CD4-positive, alpha-beta memory T cell (primary cell): Measurements from ENCODE around the gene OR10X1. TPM values are rescaled to one million over a fixed set of nuclear protein-coding genes. Genes with fewer than 3 reads are reported as not detected.

Experiments
- CTCF ChIA-PET: fragments of 350-600 bp; sonication (Branson Sonifier 250); formaldehyde crosslinking; loops from one replicate; lab custom pipeline; 2021; ENCODE audit warnings: inconsistent platforms; ENCODE audit not compliant: partially characterized antibody; lab: Charles Lee
- POLR2A ChIA-PET: fragments of 350-600 bp; sonication (Branson Sonifier 250); formaldehyde crosslinking; loops from one replicate; lab custom pipeline; 2021; ENCODE audit not compliant: partially characterized antibody; lab: Charles Lee
- DNase-seq, 5 donors: peaks; one replicate each; pipeline versions ENCODE4 v3.0.0 to v3.0.0-alpha.2; 2020 to 2022; ENCODE audit warnings: mixed read lengths in 1 of 5
- H3K27ac ChIP-seq: one replicate; pipeline ENCODE4 v1.7.0; 2013; ENCODE audit warnings: low read depth, low read length
- H3K27me3 ChIP-seq: 2 replicates; pipeline ENCODE4 v1.7.0; 2013; ENCODE audit warnings: mild to moderate bottlenecking, low read length, moderate library complexity; ENCODE audit not compliant: insufficient read depth
- H3K36me3 ChIP-seq: 2 replicates; pipeline ENCODE4 v1.7.0; 2013; ENCODE audit warnings: mild to moderate bottlenecking, low read length, moderate library complexity; ENCODE audit not compliant: insufficient read depth
- H3K4me1 ChIP-seq: 2 replicates; pipeline ENCODE4 v1.7.0; 2013; ENCODE audit warnings: mild to moderate bottlenecking, low read length, moderate library complexity; ENCODE audit not compliant: insufficient read depth
- H3K4me3 ChIP-seq, 2 donors: one replicate each; pipeline ENCODE4 v1.7.0; 2013; ENCODE audit warnings: low read length in 2 of 2, mild to moderate bottlenecking in 1 of 2
- H3K9me3 ChIP-seq, 2 donors: one replicate each; pipeline ENCODE4 v1.7.0; 2013; ENCODE audit warnings: low read length in 2 of 2, control low read depth in 1 of 2; ENCODE audit not compliant: control insufficient read depth in 1 of 2
- H3K27ac Mint-ChIP-seq, 7 donors: one replicate each; pipeline ENCODE4 v1.8.0; 2020 to 2021; ENCODE audit warnings: mixed read lengths in 7 of 7, mild to moderate bottlenecking in 6 of 7, inconsistent platforms in 3 of 7, moderate library complexity in 3 of 7
- H3K27me3 Mint-ChIP-seq, 2 donors: one replicate each; pipeline ENCODE4 v1.8.0; 2020 to 2021; ENCODE audit warnings: mixed read lengths in 2 of 2
- H3K36me3 Mint-ChIP-seq, 2 donors: one replicate each; pipeline ENCODE4 v1.8.0; 2020 to 2021; ENCODE audit warnings: mixed read lengths in 2 of 2, inconsistent platforms in 1 of 2, mild to moderate bottlenecking in 1 of 2
- H3K4me1 Mint-ChIP-seq, 4 donors: one replicate each; pipeline ENCODE4 v1.8.0; 2020 to 2021; ENCODE audit warnings: mixed read lengths in 4 of 4, mild to moderate bottlenecking in 1 of 4
- H3K4me3 Mint-ChIP-seq, 8 donors: one replicate each; pipeline ENCODE4 v1.8.0; 2020 to 2021; ENCODE audit warnings: mixed read lengths in 8 of 8, mild to moderate bottlenecking in 7 of 8, moderate library complexity in 6 of 8, inconsistent platforms in 3 of 8
- H3K9me3 Mint-ChIP-seq, 8 donors: one replicate each; pipeline ENCODE4 v1.8.0; 2020 to 2021; ENCODE audit warnings: mixed read lengths in 8 of 8, mild to moderate bottlenecking in 5 of 8, inconsistent platforms in 3 of 8, moderate library complexity in 1 of 8
- intact Hi-C: fragments of 100-400 bp; cut with micrococcal nuclease; formaldehyde crosslinking; loops from one replicate; pipeline ENCODE4 v1.15.1; 2023
- polyA plus RNA-seq, 2 donors: library from polyadenylated mRNA; unstranded; fragments of 300-500 nt; fragmentation: Illumina TruSeq; gene quantifications; one replicate each; pipeline ENCODE4 v1.2.3, GENCODE V29; 2021
- total RNA-seq, 2 experiments: library from RNA; stranded (reverse); gene quantifications; one replicate each; pipeline ENCODE4 v1.2.3, GENCODE V29; 2021

Gene OR10X1, protein sequence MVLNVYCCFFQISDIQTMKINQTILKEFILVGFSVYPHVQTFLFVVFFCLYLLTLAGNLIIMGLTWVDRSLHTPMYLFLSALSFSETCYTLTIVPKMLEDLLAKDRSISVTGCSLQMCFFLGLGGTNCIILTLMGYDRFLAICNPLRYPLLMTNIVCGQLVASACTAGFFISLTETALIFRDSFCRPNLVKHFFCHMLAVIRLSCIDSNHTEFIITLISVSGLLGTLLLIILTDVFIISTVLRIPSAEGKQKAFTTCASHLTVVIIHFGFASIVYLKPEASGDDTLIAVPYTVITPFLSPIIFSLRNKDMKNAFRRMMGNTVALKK
- total RNA-seq (not detected), polyA plus RNA-seq (not detected)

DNA sequence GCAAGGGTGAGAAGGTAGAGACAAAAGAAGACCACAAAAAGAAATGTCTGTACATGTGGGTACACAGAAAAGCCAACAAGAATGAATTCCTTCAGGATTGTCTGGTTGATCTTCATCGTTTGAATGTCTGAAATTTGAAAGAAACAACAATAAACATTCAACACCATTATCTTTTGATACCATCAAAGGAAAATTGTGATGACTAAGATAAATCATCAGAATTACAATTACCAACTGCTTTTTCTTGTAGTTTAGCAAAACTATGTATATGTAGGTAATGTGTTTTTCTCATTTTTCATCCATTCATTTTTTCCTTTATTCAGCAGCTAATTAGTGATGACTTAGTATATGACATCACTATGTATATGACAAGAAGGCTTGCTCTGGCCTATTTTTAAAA, at the start of gene OR10X1:
TSS of gene OR10X1 (minus strand) at position 167 of the 400 bp plus-strand sequence. CDS start at position 167, 0 bp downstream.
- Mint-ChIP-seq H3K27ac (no peak within 1 kb of the TSS), H3K27me3 (peaks cover 15 to 16% of the 10 kb centered on the region in 2 donors), H3K4me3 (no peak within 1 kb of the TSS), H3K36me3 (no peaks in the 10 kb centered on the region), H3K4me1 (no peaks in the 10 kb centered on the region), H3K9me3 (no peaks in the 10 kb centered on the region)
- Histone ChIP-seq H3K27me3 (no peaks in the 10 kb centered on the region), H3K4me3 (no peak within 1 kb of the TSS), H3K27ac (no peak within 1 kb of the TSS), H3K36me3 (no peaks in the 10 kb centered on the region), H3K4me1 (no peaks in the 10 kb centered on the region), H3K9me3 (no peaks in the 10 kb centered on the region)
- DNase-seq = no peak
- POLR2A ChIA-PET = no interaction called here
- intact Hi-C loops = no loop called here
- CTCF ChIA-PET = no interaction called here

DNA sequence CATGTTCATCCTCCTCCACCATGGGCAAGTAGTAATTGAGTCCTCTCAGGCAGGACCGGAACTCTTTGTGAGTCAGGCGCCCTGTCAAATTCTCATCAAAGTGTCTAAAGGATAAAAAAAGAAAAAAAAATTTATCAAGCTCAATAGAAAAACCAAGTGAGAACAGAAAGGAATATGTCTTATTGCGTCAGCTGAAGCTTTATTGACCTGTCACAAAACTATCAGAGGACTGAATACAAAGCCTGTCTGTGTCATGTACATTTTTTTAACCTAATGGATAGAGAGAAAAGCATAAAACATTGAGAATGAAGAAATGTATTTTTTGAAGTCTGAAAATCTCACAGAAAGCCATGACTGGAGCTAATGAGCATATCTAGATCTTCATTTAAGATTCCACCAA, 34.1 kb upstream of the OR10X1 start:
- intact Hi-C loops = no loop called here
- H3K27me3 Mint-ChIP-seq = peaks cover 6 to 18% of the 10 kb centered on the region in 2 donors
- Histone ChIP-seq H3K4me3 (no peak overlapping the region), H3K27ac (no peak overlapping the region), H3K36me3 (no peaks in the 10 kb centered on the region), H3K27me3 (no peaks in the 10 kb centered on the region), H3K4me1 (no peaks in the 10 kb centered on the region), H3K9me3 (no peaks in the 10 kb centered on the region)
- H3K27ac Mint-ChIP-seq = no peak overlapping the region
- H3K9me3 Mint-ChIP-seq = no peaks in the 10 kb centered on the region
- H3K36me3 Mint-ChIP-seq = no peaks in the 10 kb centered on the region
- ChIA-PET CTCF (no interaction called here), POLR2A (no interaction called here)
- H3K4me3 Mint-ChIP-seq = no peak overlapping the region
- DNase-seq = no peak
- H3K4me1 Mint-ChIP-seq = peaks cover 0 to 9% (median 4%) of the 10 kb centered on the region in 4 donors

DNA sequence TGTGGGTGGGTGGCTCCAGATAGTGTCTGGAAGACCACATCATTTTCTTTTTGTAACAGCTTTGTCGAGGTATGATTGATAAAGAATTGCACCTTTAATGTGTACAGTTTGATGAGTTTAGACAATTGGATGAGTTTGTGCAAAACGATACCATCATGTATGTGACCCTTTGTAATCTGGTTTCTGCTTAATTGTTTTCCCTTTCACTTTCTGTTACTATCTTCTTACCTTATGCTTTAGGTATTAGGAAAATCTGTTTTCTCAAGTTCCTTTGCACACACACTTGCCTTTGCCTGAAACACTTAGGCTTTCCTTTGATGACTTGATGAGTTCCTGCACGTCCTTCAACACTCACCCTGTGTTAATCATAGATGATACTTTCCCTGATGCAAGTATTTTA, 32.2 kb upstream of the OR10X1 start:
- Mint-ChIP-seq H3K4me3 (no peak overlapping the region), H3K36me3 (no peaks in the 10 kb centered on the region), H3K4me1 (peaks cover 0 to 9% (median 4%) of the 10 kb centered on the region in 4 donors), H3K27me3 (peaks cover 6 to 9% of the 10 kb centered on the region in 2 donors), H3K27ac (no peak overlapping the region), H3K9me3 (no peaks in the 10 kb centered on the region)
- Histone ChIP-seq H3K4me1 (no peaks in the 10 kb centered on the region), H3K27me3 (no peaks in the 10 kb centered on the region), H3K27ac (no peak overlapping the region), H3K36me3 (no peaks in the 10 kb centered on the region), H3K9me3 (no peaks in the 10 kb centered on the region), H3K4me3 (no peak overlapping the region)
- intact Hi-C loops = no loop called here
- DNase-seq = no peak
- ChIA-PET CTCF (no interaction called here), POLR2A (no interaction called here)

DNA sequence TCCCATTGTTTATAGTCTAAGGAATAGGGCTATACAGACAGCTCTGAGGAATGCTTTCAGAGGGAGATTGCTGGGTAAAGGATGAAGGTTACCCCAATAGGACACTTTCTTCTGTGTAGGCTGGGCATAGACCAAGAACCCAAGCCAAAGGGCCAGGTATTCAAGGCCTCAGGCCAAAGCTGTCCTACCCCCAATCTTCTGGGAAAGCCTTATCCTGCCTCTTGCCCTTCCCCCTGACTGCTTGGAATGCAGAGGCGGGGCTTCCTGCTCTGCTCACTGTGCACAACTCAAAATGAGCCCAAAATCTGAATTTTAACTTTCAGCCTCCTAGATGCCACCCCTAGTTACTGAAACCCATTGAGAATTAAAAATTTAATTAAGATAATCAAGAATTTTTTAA, 27.6 kb upstream of the OR10X1 start:
- Histone ChIP-seq H3K9me3 (no peaks in the 10 kb centered on the region), H3K4me3 (no peak overlapping the region), H3K36me3 (no peaks in the 10 kb centered on the region), H3K27me3 (no peaks in the 10 kb centered on the region), H3K4me1 (no peaks in the 10 kb centered on the region), H3K27ac (no peak overlapping the region)
- no peaks in the 10 kb centered on the region for H3K36me3 Mint-ChIP-seq
- POLR2A ChIA-PET = interaction anchor here (0.6 kb wide), 1 partner anchor 79 kb away, joined by 3 read pairs; no protein-coding TSS in a partner anchor
- H3K27me3 Mint-ChIP-seq = peaks cover 2 to 5% of the 10 kb centered on the region in 2 donors
- intact Hi-C loops = no loop called here
- no peak overlapping the region for H3K4me3 Mint-ChIP-seq
- CTCF ChIA-PET = interaction anchor here (1.1 kb wide), 1 partner anchor 9 kb away, joined by 3 read pairs; no protein-coding TSS in a partner anchor
- H3K27ac Mint-ChIP-seq = no peak overlapping the region
- H3K9me3 Mint-ChIP-seq = no peaks in the 10 kb centered on the region
- H3K4me1 Mint-ChIP-seq = peaks cover 0 to 7% (median 4%) of the 10 kb centered on the region in 4 donors
- DNase-seq = no peak

DNA sequence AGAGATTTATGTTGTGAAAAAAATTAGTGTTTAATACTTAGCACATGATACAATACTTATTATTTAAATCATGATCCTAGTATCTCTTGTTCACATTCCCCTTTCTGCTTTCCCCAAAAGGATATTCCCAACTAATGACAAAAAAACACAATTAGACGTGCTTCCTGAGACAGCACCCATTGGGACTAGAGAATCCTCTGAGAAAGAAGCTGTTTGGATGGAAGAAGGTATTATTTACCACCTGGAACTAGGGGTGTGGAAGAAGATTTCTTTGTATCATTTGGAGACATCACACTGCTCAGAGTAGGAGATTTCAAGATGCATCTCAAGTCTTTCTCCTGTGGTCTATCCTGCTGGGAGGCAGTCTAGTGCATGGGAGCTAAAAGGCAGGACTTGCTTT, 25.3 kb upstream of the OR10X1 start, which contains the start of gene OR10Z1:
TSS of gene OR10Z1 (plus strand) at position 301 of the 400 bp plus-strand sequence. CDS start 1,171 bp downstream, outside the sequence.
- Mint-ChIP-seq H3K9me3 (peaks cover 0 to 5% (median under 1%) of the 10 kb centered on the region in 8 donors), H3K27me3 (peaks cover 2 to 6% of the 10 kb centered on the region in 2 donors), H3K36me3 (no peaks in the 10 kb centered on the region), H3K4me3 (no peak within 1 kb of the TSS), H3K27ac (no peak within 1 kb of the TSS), H3K4me1 (no peaks in the 10 kb centered on the region)
- Histone ChIP-seq H3K9me3 (no peaks in the 10 kb centered on the region), H3K27ac (no peak within 1 kb of the TSS), H3K36me3 (no peaks in the 10 kb centered on the region), H3K4me1 (no peaks in the 10 kb centered on the region), H3K4me3 (no peak within 1 kb of the TSS), H3K27me3 (no peaks in the 10 kb centered on the region)
- ChIA-PET CTCF (no interaction called here), POLR2A (no interaction called here)
- DNase-seq = no peak
- intact Hi-C loops = no loop called here

DNA sequence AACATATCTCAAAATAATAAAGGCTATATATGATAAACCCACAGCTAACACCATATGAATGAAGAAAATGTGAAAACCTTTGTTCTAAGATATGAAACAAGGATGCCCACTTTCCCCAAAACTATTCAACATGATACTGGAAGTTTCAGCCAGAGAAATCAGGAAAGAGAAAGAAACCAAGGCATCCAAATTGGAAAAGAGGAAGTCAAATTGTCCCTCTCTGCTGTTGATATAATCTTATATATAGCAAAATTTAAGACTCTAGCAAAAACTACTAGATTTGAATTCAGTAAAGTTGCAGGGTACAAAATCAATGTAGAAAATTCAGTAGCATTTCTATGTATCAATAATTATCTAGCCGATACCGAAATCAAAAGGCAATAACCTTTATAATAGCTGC, 21.0 kb upstream of the OR10X1 start:
- no peaks in the 10 kb centered on the region for H3K4me1 Mint-ChIP-seq
- H3K36me3 ChIP-seq = no peaks in the 10 kb centered on the region
- no peaks in the 10 kb centered on the region for H3K4me1 ChIP-seq
- H3K4me3 ChIP-seq = no peak overlapping the region
- no peak overlapping the region for H3K27ac Mint-ChIP-seq
- no peaks in the 10 kb centered on the region for H3K27me3 ChIP-seq
- H3K27me3 Mint-ChIP-seq = peaks cover 1 to 5% of the 10 kb centered on the region in 2 donors
- peaks cover 0 to 9% of the 10 kb centered on the region in 2 donors for H3K9me3 ChIP-seq
- no peak overlapping the region for H3K27ac ChIP-seq
- no peak for DNase-seq
- ChIA-PET POLR2A (interaction anchor here (0.5 kb wide), 1 partner anchor 210 kb away, joined by 4 read pairs; no protein-coding TSS in a partner anchor), CTCF (no interaction called here)
- H3K4me3 Mint-ChIP-seq = no peak overlapping the region
- intact Hi-C loops = no loop called here
- H3K9me3 Mint-ChIP-seq = peaks cover 2 to 44% (median 28%) of the 10 kb centered on the region in 8 donors
- H3K36me3 Mint-ChIP-seq = peaks cover 0 to 4% of the 10 kb centered on the region in 2 donors

DNA sequence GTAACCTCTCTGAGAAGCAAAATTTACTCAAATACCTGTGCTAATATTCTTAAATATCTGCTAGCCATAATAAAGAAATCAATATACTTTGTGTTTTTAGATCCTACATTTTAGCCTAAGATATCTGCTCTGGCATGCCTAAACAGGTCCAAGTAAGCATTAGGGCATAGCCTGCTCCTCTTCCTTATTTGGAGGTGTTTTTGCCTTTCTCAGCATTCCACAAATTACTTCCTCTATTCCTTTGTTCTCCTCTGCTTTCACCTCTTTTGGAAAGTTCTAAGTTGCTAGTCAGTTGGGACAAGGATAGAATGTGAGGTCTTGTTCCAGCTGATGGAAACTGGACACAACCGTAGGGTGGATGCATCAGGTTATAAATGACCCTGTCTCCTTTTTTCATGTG, 7.2 kb upstream of the OR10X1 start:
- Mint-ChIP-seq H3K4me1 (no peaks in the 10 kb centered on the region), H3K27ac (no peak overlapping the region)
- no peak overlapping the region for H3K27ac ChIP-seq

More for the DNA sequence above, 7.2 kb upstream of the OR10X1 start:
- H3K36me3 Mint-ChIP-seq = no peaks in the 10 kb centered on the region
- ChIA-PET CTCF (no interaction called here), POLR2A (no interaction called here)
- peaks cover 0 to 23% (median 7%) of the 10 kb centered on the region in 8 donors for H3K9me3 Mint-ChIP-seq
- Histone ChIP-seq H3K27me3 (no peaks in the 10 kb centered on the region), H3K36me3 (no peaks in the 10 kb centered on the region), H3K4me1 (no peaks in the 10 kb centered on the region), H3K9me3 (peaks cover 0 to 5% of the 10 kb centered on the region in 2 donors), H3K4me3 (no peak overlapping the region)
- H3K4me3 Mint-ChIP-seq = no peak overlapping the region
- peaks cover 11 to 14% of the 10 kb centered on the region in 2 donors for H3K27me3 Mint-ChIP-seq
- no peak for DNase-seq
- intact Hi-C loops = no loop called here
